H1 (cell line): ENCODE measurements around the gene XPNPEP1.

ENCODE experiments used
- EGR1 ChIP-seq: IDR thresholded peaks from 2 replicates; pipeline ENCODE4 v1.6.1; 2011; ENCODE audit warnings: low read depth, low read length, borderline replicate concordance
- EZH2 ChIP-seq: fragments of 200-600 bp; sonication (generic); IDR thresholded peaks from 2 replicates; pipeline ENCODE4 v1.7.1; 2012; ENCODE audit warnings: low read depth, mild to moderate bottlenecking, moderate library complexity, low read length, inconsistent platforms; ENCODE audit not compliant: severe bottlenecking
- GABPA ChIP-seq: IDR thresholded peaks from 2 replicates; pipeline ENCODE4 v1.6.1; 2011; ENCODE audit warnings: mild to moderate bottlenecking, low read length, moderate library complexity, borderline replicate concordance; ENCODE audit not compliant: insufficient read depth
- JUND ChIP-seq: IDR thresholded peaks from 2 replicates; pipeline ENCODE4 v1.6.1; 2011; ENCODE audit warnings: mild to moderate bottlenecking, improper control_type of control experiment, low read length
- MAFK ChIP-seq: IDR thresholded peaks from 2 replicates; pipeline ENCODE4 v1.6.1; 2012; ENCODE audit warnings: low read depth, mild to moderate bottlenecking, improper control_type of control experiment, low read length
- SIN3A ChIP-seq, 2 experiments: IDR thresholded peaks in 1 of 2; conservative IDR thresholded peaks in 1 of 2; 2 replicates each; pipeline ENCODE4 v1.6.1; 2011 to 2012; ENCODE audit warnings: low read length in 2 of 2, improper control_type of control experiment in 1 of 2, low read depth in 1 of 2, mild to moderate bottlenecking in 1 of 2
- ZNF274 ChIP-seq: IDR thresholded peaks from 2 replicates; pipeline ENCODE4 v1.7.0; 2012; ENCODE audit warnings: low read length, borderline replicate concordance; ENCODE audit errors: extremely low read depth
- TF ChIP-seq, protein P1 (sequence below), 3 experiments: IDR thresholded peaks; 1 replicate in 2 of 3; 2 replicates in 1 of 3; pipeline versions ENCODE4 v1.5.1 to v1.6.1; 2011; ENCODE audit warnings: low read length in 3 of 3, mild to moderate bottlenecking in 3 of 3, inconsistent platforms in 2 of 3, low read depth in 1 of 3, moderate library complexity in 1 of 3; ENCODE audit not compliant: insufficient read depth in 1 of 3; ENCODE audit errors: control extremely low read depth in 1 of 3

GRCh38 chr10:109966961-109967738, 43.8 kb upstream of the XPNPEP1 start:
- TF ChIP-seq MAFK (no peak), ZNF274 (no peak), EZH2 (no peak), GABPA (no peak), EGR1 (no peak), JUND (no peak), SIN3A (conservative IDR thresholded peaks at IDR 0.05 in 1 of 2, IDR thresholded peaks at IDR 0.05 in 1 of 2; ENCODE audit: low read depth in 1 of 2, low read length in 2 of 2) (no peak)
- TF ChIP-seq, protein P1, sequence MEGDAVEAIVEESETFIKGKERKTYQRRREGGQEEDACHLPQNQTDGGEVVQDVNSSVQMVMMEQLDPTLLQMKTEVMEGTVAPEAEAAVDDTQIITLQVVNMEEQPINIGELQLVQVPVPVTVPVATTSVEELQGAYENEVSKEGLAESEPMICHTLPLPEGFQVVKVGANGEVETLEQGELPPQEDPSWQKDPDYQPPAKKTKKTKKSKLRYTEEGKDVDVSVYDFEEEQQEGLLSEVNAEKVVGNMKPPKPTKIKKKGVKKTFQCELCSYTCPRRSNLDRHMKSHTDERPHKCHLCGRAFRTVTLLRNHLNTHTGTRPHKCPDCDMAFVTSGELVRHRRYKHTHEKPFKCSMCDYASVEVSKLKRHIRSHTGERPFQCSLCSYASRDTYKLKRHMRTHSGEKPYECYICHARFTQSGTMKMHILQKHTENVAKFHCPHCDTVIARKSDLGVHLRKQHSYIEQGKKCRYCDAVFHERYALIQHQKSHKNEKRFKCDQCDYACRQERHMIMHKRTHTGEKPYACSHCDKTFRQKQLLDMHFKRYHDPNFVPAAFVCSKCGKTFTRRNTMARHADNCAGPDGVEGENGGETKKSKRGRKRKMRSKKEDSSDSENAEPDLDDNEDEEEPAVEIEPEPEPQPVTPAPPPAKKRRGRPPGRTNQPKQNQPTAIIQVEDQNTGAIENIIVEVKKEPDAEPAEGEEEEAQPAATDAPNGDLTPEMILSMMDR (IDR thresholded peaks at IDR 0.05; ENCODE audit: control extremely low read depth in 1 of 3, insufficient read depth in 1 of 3, low read depth in 1 of 3, low read length in 3 of 3): no peak
